Measurements from ENCODE around the gene ATAD3A.
"Not testable (repeated sequence)": the region's sequence is repeated elsewhere in the genome, so short reads cannot be mapped to it uniquely, and the experiment has no call there.

ATAD3A gene

GRCh38 chr1:1529321-1529720 is 17.4 kb downstream of the ATAD3A start:
- Mint-ChIP-seq H3K4me1 (no peaks in the 10 kb centered on the region), H3K9me3 (peaks cover 8% of the 10 kb centered on the region), H3K27me3 (ENCODE audit: low read depth) (no peaks in the 10 kb centered on the region), H3K27ac (no peak overlapping the region), H3K36me3 (ENCODE audit: low read depth) (peaks cover 38% of the 10 kb centered on the region), H3K4me3 (no peak overlapping the region)
- TF ChIP-seq CTCF (IDR thresholded peaks at IDR 0.05; ENCODE audit: unreplicated experiment in 3 of 3): no peak

- Mint-ChIP-seq H3K27ac (no peak overlapping the region), H3K27me3 (ENCODE audit: low read depth) (no peaks in the 10 kb centered on the region), H3K36me3 (ENCODE audit: low read depth) (peaks cover 38% of the 10 kb centered on the region), H3K4me1 (no peaks in the 10 kb centered on the region), H3K9me3 (peaks cover 8% of the 10 kb centered on the region), H3K4me3 (no peak overlapping the region)
- no peak for TF ChIP-seq CTCF (IDR thresholded peaks at IDR 0.05; ENCODE audit: unreplicated experiment in 3 of 3)
Observed at GRCh38 chr1:1529936-1530335, 18.0 kb downstream of the ATAD3A start.

GRCh38 chr1:1531947-1532346 is 20.0 kb downstream of the ATAD3A start:
- Mint-ChIP-seq H3K36me3 (ENCODE audit: low read depth) (peaks cover 38% of the 10 kb centered on the region), H3K27me3 (ENCODE audit: low read depth) (no peaks in the 10 kb centered on the region), H3K4me1 (no peaks in the 10 kb centered on the region), H3K9me3 (peaks cover 8% of the 10 kb centered on the region), H3K4me3 (no peak overlapping the region), H3K27ac (no peak overlapping the region)
- TF ChIP-seq CTCF (IDR thresholded peaks at IDR 0.05; ENCODE audit: unreplicated experiment in 3 of 3): no peak

GRCh38 chr1:1533176-1533893 is 21.4 kb downstream of the ATAD3A start:
- not testable (repeated sequence) for H3K4me3 Mint-ChIP-seq; H3K9me3 Mint-ChIP-seq; H3K4me1 Mint-ChIP-seq; H3K27ac Mint-ChIP-seq; H3K27me3 Mint-ChIP-seq (ENCODE audit: low read depth)
- H3K36me3 Mint-ChIP-seq (ENCODE audit: low read depth): peaks cover 32% of the 10 kb centered on the region

GRCh38 chr1:1533894-1534291 is 21.9 kb downstream of the ATAD3A start:
- H3K4me1 Mint-ChIP-seq; H3K4me3 Mint-ChIP-seq; H3K27me3 Mint-ChIP-seq (ENCODE audit: low read depth); H3K27ac Mint-ChIP-seq; H3K9me3 Mint-ChIP-seq: not testable (repeated sequence)
- peaks cover 34% of the 10 kb centered on the region for H3K36me3 Mint-ChIP-seq (ENCODE audit: low read depth)

GRCh38 chr1:1534401-1535154 is 22.6 kb downstream of the ATAD3A start:
- Mint-ChIP-seq H3K4me3 (no peak overlapping the region), H3K4me1 (no peaks in the 10 kb centered on the region), H3K9me3 (peaks cover 8% of the 10 kb centered on the region), H3K27ac (no peak overlapping the region), H3K27me3 (ENCODE audit: low read depth) (no peaks in the 10 kb centered on the region), H3K36me3 (ENCODE audit: low read depth) (peaks cover 29% of the 10 kb centered on the region)
- no peak for TF ChIP-seq CTCF (IDR thresholded peaks at IDR 0.05; ENCODE audit: unreplicated experiment in 3 of 3)
